ENCODE measurements around the gene SLC35G4. TPM values are rescaled to one million over a fixed set of nuclear protein-coding genes. Genes with fewer than 3 reads are reported as not detected.

Gene SLC35G4
- total and polyA plus RNA-seq, 2 donors from 2014 or later = not detected

DNA sequence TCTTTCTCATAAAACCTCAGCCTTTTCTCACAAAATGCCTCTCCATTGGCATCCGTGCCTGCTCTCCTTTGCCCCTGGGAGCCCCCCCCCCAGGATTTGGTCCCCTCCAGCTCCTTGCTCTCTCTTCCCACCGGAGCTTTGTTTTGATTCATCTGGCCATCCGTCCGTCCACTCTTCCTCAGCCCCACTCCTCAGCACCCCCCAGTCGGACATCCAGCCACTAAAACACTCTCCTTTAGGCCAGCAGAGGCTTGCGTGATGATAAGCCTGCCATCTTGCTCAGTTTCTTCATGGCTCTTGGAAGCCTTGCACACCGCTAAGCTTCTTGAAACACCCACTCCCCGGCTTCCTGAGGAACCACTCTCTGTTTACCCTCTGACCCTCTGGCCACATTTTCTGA lies 48.2 kb downstream of the SLC35G4 start:
- Histone ChIP-seq H3K27ac (ENCODE audit: low read depth in 2 of 2, low read length in 2 of 2) (no peak overlapping the region), H3K9me3 (ENCODE audit: control insufficient read depth in 2 of 3, insufficient read depth in 1 of 3, low read length in 3 of 3) (no peaks in the 10 kb centered on the region), H3K36me3 (ENCODE audit: control insufficient read depth in 2 of 3, insufficient read depth in 3 of 3, low read length in 3 of 3) (no peaks in the 10 kb centered on the region), H3K4me1 (ENCODE audit: control insufficient read depth in 2 of 3, insufficient read depth in 2 of 3, low read depth in 1 of 3, low read length in 3 of 3) (no peaks in the 10 kb centered on the region), H3K4me3 (ENCODE audit: low read length in 3 of 3) (no peak overlapping the region), H3K9ac (ENCODE audit: low read length in 3 of 3) (no peak overlapping the region), H3K27me3 (ENCODE audit: control insufficient read depth, insufficient read depth, low read length) (no peaks in the 10 kb centered on the region)
- TF ChIP-seq, protein P1, sequence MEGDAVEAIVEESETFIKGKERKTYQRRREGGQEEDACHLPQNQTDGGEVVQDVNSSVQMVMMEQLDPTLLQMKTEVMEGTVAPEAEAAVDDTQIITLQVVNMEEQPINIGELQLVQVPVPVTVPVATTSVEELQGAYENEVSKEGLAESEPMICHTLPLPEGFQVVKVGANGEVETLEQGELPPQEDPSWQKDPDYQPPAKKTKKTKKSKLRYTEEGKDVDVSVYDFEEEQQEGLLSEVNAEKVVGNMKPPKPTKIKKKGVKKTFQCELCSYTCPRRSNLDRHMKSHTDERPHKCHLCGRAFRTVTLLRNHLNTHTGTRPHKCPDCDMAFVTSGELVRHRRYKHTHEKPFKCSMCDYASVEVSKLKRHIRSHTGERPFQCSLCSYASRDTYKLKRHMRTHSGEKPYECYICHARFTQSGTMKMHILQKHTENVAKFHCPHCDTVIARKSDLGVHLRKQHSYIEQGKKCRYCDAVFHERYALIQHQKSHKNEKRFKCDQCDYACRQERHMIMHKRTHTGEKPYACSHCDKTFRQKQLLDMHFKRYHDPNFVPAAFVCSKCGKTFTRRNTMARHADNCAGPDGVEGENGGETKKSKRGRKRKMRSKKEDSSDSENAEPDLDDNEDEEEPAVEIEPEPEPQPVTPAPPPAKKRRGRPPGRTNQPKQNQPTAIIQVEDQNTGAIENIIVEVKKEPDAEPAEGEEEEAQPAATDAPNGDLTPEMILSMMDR (IDR thresholded peaks at IDR 0.05; ENCODE audit: borderline replicate concordance, extremely low read depth, insufficient read depth) = no peak
- FAIRE-seq (no peak), DNase-seq (no peak)
- intact Hi-C loops (cut with DNase I) = no loop called here

- intact Hi-C loops (cut with DNase I) = no loop called here
- H3K9me3 ChIP-seq (ENCODE audit: control insufficient read depth in 2 of 3, insufficient read depth in 1 of 3, low read length in 3 of 3) = no peaks in the 10 kb centered on the region
- TF ChIP-seq, protein P1 (IDR thresholded peaks at IDR 0.05; ENCODE audit: borderline replicate concordance, extremely low read depth, insufficient read depth) = no peak
- no peaks in the 10 kb centered on the region for H3K4me1 ChIP-seq (ENCODE audit: control insufficient read depth in 2 of 3, insufficient read depth in 2 of 3, low read depth in 1 of 3, low read length in 3 of 3)
- no peak overlapping the region for H3K27ac ChIP-seq (ENCODE audit: low read depth in 2 of 2, low read length in 2 of 2)
- H3K27me3 ChIP-seq (ENCODE audit: control insufficient read depth, insufficient read depth, low read length) = no peaks in the 10 kb centered on the region
- FAIRE-seq = no peak
- H3K9ac ChIP-seq (ENCODE audit: low read length in 3 of 3) = no peak overlapping the region
- no peaks in the 10 kb centered on the region for H3K36me3 ChIP-seq (ENCODE audit: control insufficient read depth in 2 of 3, insufficient read depth in 3 of 3, low read length in 3 of 3)
- no peak for DNase-seq
- no peak overlapping the region for H3K4me3 ChIP-seq (ENCODE audit: low read length in 3 of 3)
Measured at GRCh38 chr18:11658019-11658418, 48.6 kb downstream of the SLC35G4 start.

DNA sequence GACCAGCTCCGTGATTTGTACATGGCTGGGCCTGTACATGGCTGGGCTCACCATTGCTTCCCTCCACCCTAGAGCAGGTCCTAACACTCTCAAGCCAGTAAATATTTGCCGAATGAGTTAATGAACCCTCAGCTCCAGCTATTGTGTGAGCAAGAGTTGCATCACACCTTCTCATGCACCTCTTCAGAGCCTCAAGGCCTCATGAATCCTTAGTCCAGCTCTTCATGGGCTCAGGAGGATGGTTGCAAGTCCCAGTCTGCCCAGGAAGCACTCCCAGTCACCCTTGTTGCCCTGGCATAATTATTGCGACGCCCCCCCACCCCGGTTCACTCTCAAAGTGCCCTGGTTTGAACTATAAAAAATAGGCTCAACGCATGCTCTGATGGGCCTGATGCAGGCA lies 49.6 kb downstream of the SLC35G4 start:
- H3K36me3 ChIP-seq (ENCODE audit: control insufficient read depth in 2 of 3, insufficient read depth in 3 of 3, low read length in 3 of 3) = no peaks in the 10 kb centered on the region
- no peaks in the 10 kb centered on the region for H3K9me3 ChIP-seq (ENCODE audit: control insufficient read depth in 2 of 3, insufficient read depth in 1 of 3, low read length in 3 of 3)
- FAIRE-seq (no peak), DNase-seq (no peak)
- H3K27ac ChIP-seq (ENCODE audit: low read depth in 2 of 2, low read length in 2 of 2) = no peak overlapping the region
- no peak overlapping the region for H3K9ac ChIP-seq (ENCODE audit: low read length in 3 of 3)
- H3K27me3 ChIP-seq (ENCODE audit: control insufficient read depth, insufficient read depth, low read length) = no peaks in the 10 kb centered on the region
- no peak overlapping the region for H3K4me3 ChIP-seq (ENCODE audit: low read length in 3 of 3)
- TF ChIP-seq, protein P1 (IDR thresholded peaks at IDR 0.05; ENCODE audit: borderline replicate concordance, extremely low read depth, insufficient read depth) = no peak
- no peaks in the 10 kb centered on the region for H3K4me1 ChIP-seq (ENCODE audit: control insufficient read depth in 2 of 3, insufficient read depth in 2 of 3, low read depth in 1 of 3, low read length in 3 of 3)
- intact Hi-C loops (cut with DNase I) = no loop called here

Small RNA genes lying within 50 kb of the gene (microRNA-seq; reads per million reads assigned to microRNA genes)
- not detected for gene MIR7153

Other genes with a start within 250 kb of the SLC35G4 start
- 9.7 TPM for gene GNAL, start 79.7 kb downstream of the SLC35G4 start, total RNA-seq
- gene GNAL, start 79.7 kb downstream of the SLC35G4 start, polyA plus RNA-seq (ENCODE audit: insufficient read depth, low read depth, low replicate concordance) = 1.8 TPM
- 47.4 TPM for gene CHMP1B, start 241.8 kb downstream of the SLC35G4 start, total RNA-seq
- 34.5 TPM for gene CHMP1B, start 241.8 kb downstream of the SLC35G4 start, polyA plus RNA-seq (ENCODE audit: insufficient read depth, low read depth, low replicate concordance)

All from kidney (tissue), 14 donors.